Activated T-cell treated with anti-CD3 and anti-CD28 coated beads, Interleukin-2, amount 50 U/mL, for 72 hours (primary cell): ENCODE measurements around the gene TBC1D17. TPM values are rescaled to one million over a fixed set of nuclear protein-coding genes. Genes with fewer than 3 reads are reported as not detected.

Source experiments
- ATAC-seq, 2 donors: fragments of 150-1000 bp; cut with Tn5 transposase; replicated peaks in 1 of 2; 2 replicates each; pipeline ENCODE4 v1.10.0; 2021; ENCODE audit warnings: moderate library complexity in 2 of 2, mild to moderate bottlenecking in 1 of 2
- DNase-seq, 2 donors: peaks; one replicate each; pipeline ENCODE4 v3.0.0; 2021 to 2022; ENCODE audit warnings: mixed read lengths in 1 of 2
- H3K27ac Mint-ChIP-seq: one replicate; pipeline ENCODE4 v1.8.0; 2022; ENCODE audit warnings: mild to moderate bottlenecking, moderate library complexity, mixed read lengths
- H3K27me3 Mint-ChIP-seq: one replicate; pipeline ENCODE4 v1.8.0; 2022; ENCODE audit warnings: low read depth, mixed read lengths
- H3K36me3 Mint-ChIP-seq, 2 donors: one replicate each; pipeline ENCODE4 v1.8.0; 2022; ENCODE audit warnings: mixed read lengths in 2 of 2, mild to moderate bottlenecking in 1 of 2; ENCODE audit not compliant: insufficient read depth in 2 of 2
- H3K4me1 Mint-ChIP-seq: one replicate; pipeline ENCODE4 v1.8.0; 2022; ENCODE audit warnings: low read depth, mixed read lengths
- H3K4me3 Mint-ChIP-seq, 2 donors: one replicate each; pipeline ENCODE4 v1.8.0; 2022; ENCODE audit warnings: mild to moderate bottlenecking in 2 of 2, mixed read lengths in 2 of 2, moderate library complexity in 2 of 2
- H3K9me3 Mint-ChIP-seq, 2 donors: one replicate each; pipeline ENCODE4 v1.8.0; 2022; ENCODE audit warnings: mixed read lengths in 2 of 2
- total RNA-seq, 2 donors: library from RNA; stranded (reverse); gene quantifications; one replicate each; pipeline ENCODE4 v1.2.3, GENCODE V29; 2022

The TBC1D17 gene
- total RNA-seq, 2 donors from 2014 or later, result 47.9 to 53.9 TPM

DNA sequence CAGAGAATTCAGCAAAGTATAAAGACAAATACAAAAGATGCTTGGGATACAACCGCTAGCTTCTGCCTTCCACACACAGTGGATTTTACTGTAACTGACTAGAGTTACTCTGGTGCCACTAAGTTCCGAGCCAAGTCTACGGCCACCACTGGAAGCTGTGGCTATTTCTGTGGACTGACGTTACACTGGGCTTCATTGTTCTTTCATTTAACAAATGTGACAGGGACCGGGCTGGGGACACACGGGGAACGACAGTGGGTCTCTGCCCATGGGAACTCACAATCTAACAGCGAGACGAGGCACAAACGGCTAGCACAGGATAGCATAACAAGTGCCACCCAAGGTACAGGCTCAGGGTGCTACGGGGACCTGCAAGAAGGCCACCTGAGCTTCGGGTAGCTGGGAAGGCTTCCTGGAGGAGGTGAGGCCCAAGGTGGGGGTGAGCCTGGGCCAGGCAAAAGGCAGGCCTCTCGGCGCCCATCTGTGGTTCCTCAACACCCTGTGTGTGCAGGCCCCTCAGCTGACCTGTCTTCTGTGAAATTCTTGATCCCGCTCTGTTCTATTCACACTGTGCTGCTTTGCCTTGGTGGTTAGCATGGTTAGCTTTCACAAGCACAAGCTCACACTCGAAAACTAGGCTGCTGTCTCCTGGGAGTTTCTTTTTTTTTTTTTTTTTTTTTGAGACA is 29.5 kb downstream of the TBC1D17 start:
- no peak for DNase-seq
- Mint-ChIP-seq H3K27ac (peak overlapping the region; percentile 29), H3K4me1 (peaks cover 71% of the 10 kb centered on the region), H3K27me3 (no peaks in the 10 kb centered on the region), H3K36me3 (peaks cover 5 to 24% of the 10 kb centered on the region in 2 donors), H3K9me3 (no peaks in the 10 kb centered on the region), H3K4me3 (no peak overlapping the region)
- ATAC-seq, result no peak

DNA sequence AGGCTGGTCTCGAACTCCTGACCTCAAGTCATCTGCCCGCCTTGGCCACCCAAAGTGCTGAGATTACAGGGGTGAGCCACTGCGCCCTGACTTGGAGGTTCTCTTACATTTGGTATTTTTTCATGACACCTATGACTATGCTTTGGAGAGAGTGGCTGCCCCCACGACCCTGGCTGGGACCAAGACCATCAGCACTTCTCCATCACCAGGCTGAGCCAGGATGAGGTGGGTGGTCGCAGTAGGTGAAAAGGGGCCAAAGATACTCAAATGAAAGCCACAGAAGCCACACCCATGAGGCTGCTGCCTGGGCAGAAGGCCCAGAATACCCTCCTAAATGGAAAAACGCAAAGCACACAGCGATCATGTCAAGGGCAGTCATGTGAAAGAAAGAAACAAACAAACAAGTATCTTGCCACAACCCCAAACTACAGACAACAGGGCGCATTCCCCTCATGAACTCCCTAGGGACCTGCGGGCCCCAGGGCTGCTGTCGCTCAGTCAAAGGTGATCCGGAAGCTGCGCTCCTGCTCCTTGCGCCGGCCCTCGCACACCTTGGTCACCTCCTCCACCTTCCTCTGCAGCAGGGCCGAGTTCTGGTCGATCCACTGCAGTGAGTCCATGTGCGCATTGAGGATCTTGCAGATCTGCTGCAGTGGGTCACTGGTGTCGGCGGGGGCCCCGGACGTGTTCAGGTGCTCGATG is 30.4 kb downstream of the TBC1D17 start:
- no peaks in the 10 kb centered on the region for H3K9me3 Mint-ChIP-seq
- peaks cover 5 to 28% of the 10 kb centered on the region in 2 donors for H3K36me3 Mint-ChIP-seq
- DNase-seq (no peak), ATAC-seq (no peak)
- H3K4me1 Mint-ChIP-seq, result peaks cover 73% of the 10 kb centered on the region
- no peaks in the 10 kb centered on the region for H3K27me3 Mint-ChIP-seq
- no peak overlapping the region for H3K4me3 Mint-ChIP-seq
- H3K27ac Mint-ChIP-seq, result no peak overlapping the region

DNA sequence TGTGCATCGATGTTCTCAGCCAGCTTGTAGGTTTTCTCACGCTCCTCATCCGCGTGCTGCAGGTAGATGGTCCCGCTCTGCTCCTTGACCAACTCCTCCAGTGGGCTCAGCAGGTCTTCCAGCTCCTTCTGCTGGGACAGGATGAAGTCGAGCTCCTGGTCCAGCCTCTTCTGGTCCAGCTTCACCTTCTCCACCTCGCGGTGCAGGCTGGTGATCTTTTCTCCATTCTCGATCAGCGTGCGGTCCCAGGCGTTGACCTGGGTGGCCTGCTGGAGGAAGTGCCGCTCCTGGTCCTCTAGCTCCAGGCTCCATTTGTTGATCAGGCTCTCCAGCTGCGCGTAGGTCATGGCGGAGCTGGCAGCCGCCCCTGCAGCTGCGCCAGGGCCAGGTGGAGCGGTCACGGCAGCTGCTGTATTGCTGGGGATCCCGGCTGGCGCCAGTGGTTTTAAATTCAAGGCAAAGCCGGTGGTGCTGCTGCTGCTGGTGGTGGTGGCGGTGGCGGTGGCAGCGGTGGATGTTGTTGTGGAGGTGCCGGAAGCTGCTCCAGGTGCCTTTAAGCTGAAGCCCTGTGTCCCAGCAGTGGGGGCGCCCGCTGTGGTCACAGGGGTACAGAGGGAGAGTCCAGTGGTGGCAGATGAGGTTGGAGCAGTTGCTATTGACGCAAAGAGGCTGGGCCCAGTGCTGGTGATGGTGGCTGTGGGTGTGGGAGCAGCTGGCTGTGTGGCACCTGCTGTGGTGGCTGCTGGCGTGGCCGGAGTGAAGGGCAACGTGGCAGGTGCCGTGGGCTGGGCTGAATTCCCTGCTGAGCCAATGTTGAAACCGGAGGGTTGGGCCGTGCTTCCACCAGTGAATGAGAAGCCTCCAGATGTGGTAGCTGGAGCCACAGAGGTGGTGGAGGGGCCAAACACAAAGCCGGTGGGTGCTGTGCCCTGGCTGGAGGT is 31.2 kb downstream of the TBC1D17 start:
- H3K4me3 Mint-ChIP-seq, result no peak overlapping the region
- H3K9me3 Mint-ChIP-seq, result no peaks in the 10 kb centered on the region
- no peak for DNase-seq
- peaks cover 8 to 35% of the 10 kb centered on the region in 2 donors for H3K36me3 Mint-ChIP-seq
- H3K4me1 Mint-ChIP-seq, result peaks cover 73% of the 10 kb centered on the region
- peak overlapping the region; percentile 44 for H3K27ac Mint-ChIP-seq
- H3K27me3 Mint-ChIP-seq, result no peaks in the 10 kb centered on the region
- no peak for ATAC-seq

DNA sequence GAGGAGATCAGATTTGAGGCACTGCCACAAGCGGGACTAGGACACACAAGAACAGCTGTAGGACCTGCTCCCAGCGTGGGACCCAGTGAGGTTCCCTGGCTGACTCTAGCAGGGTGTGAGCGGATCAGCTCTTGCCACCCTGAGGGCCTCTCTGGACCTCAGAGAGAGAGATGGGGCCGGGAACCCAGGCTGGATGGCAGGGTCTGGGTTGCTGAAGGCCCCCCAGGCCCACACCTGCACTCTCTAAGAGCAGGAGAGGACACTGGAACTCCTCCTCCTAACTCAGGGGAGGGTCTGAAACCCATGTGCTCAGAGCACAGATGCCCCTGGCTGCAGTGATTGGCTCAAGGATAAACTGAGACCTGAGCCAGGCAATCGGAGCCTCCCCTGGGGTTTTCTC is 32.7 kb downstream of the TBC1D17 start:
- no peaks in the 10 kb centered on the region for H3K9me3 Mint-ChIP-seq
- peaks cover 75% of the 10 kb centered on the region for H3K4me1 Mint-ChIP-seq
- no peaks in the 10 kb centered on the region for H3K27me3 Mint-ChIP-seq
- H3K36me3 Mint-ChIP-seq, result peaks cover 14 to 44% of the 10 kb centered on the region in 2 donors
- no peak for DNase-seq
- H3K27ac Mint-ChIP-seq, result no peak overlapping the region
- no peak overlapping the region for H3K4me3 Mint-ChIP-seq
- ATAC-seq, result no peak

DNA sequence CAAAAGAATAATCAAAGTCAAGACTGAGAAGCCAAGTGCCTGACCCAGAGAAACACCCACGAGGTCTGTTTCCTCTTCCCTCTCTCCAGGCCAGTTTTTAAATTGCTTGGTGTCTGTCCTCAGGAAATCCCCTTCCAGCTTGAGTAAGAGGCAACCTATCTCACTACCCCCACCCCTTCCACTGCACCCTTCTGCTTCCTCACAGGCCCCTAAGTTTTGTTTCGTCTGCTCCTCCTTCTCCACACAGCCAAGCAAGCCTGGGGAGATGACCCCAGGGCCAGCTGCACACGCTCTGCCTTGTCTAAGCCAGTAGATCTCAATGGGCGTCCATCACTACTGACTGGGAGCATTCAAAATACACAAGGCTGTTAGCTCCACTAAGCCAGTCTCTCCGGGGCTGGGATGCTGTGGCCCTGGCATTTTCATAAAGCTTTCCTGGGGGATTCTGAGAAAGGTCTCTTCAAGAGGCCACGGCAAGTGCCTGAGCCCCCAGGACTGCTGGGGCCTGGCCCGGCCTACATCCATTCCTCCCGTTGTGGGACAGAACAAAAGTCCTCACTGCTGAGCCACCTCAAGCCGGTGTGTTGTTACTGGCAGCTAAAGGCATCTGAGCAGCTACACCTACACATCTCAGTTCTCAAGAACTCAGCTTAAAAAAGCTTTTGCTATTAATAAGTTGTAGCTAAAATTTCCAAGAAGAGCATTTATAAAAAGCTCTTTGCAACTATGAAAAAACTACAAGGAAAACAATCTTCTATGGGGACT is 34.1 kb downstream of the TBC1D17 start:
- peaks cover 75% of the 10 kb centered on the region for H3K4me1 Mint-ChIP-seq
- ATAC-seq (peak; percentile 80 to 84), DNase-seq (peak in 1 of 2 donors; percentile 52)
- H3K9me3 Mint-ChIP-seq, result no peaks in the 10 kb centered on the region
- peak overlapping the region; percentile 66 to 70 for H3K4me3 Mint-ChIP-seq
- H3K27ac Mint-ChIP-seq, result peak overlapping the region; percentile 83
- H3K27me3 Mint-ChIP-seq, result no peaks in the 10 kb centered on the region
- peaks cover 17 to 48% of the 10 kb centered on the region in 2 donors for H3K36me3 Mint-ChIP-seq

DNA sequence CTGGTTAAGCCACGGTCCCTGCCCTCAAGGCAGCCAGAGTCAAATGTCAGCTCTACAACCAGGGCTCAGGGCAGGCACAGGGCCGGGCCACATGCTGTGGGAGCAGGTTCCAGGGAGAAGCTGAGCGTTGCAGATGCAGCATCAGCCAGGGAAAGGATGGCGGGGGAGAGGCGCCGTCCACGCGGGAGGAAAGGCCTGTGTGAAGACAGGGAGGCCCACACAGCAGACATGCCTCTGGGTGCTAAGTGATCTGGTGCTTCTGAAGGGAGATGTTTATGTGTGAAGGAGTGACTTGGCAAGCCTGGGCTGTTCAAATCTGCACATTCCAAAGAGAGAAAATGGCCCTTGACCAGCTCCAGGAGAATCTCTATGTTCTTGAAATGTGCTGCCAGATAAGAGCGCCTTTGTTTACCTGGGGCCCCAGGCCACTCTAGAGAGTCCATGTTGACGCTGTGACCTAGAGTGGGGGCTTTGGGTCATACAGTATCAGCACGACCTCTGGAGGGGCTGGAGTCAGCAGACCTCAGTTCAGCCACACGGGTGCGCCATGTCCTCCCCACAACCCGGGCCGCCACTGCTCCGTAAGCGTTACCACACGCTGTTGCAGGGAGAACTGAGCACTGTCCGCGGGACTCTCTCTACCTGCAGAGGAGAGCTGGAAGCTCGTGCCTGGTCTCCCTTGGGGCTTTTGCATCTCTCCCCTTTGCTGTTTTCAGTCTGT is 35.6 kb downstream of the TBC1D17 start:
- peaks cover 64% of the 10 kb centered on the region for H3K4me1 Mint-ChIP-seq
- ATAC-seq (peak in 1 of 2 donors; percentile 17), DNase-seq (no peak)
- peaks cover 18 to 51% of the 10 kb centered on the region in 2 donors for H3K36me3 Mint-ChIP-seq
- peak overlapping the region; percentile 90 for H3K27ac Mint-ChIP-seq
- H3K9me3 Mint-ChIP-seq, result no peaks in the 10 kb centered on the region
- no peaks in the 10 kb centered on the region for H3K27me3 Mint-ChIP-seq
- peak overlapping the region in 1 of 2 donors; percentile 19 for H3K4me3 Mint-ChIP-seq

DNA sequence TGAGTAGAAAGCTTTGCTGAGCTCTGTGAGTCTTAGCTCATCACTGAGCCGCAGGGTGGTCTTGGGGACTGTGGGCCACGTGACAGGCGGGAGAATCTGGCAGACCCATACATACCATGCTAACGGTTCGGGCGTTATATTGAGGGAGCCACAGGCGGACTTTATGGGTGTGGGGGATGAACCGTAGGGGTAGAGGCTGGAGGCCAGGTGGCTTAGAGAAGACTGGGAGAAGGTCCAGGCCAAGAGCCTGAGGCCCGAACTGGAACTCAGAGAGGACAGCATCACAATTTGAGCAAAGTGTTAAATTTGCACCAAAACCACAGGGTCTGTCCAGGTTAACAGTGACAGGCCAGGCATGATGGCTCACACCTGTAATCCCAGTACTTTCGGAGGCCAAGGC is 36.2 kb downstream of the TBC1D17 start:
- ATAC-seq (no peak), DNase-seq (no peak)
- H3K4me3 Mint-ChIP-seq, result no peak overlapping the region
- H3K9me3 Mint-ChIP-seq, result no peaks in the 10 kb centered on the region
- H3K4me1 Mint-ChIP-seq, result peaks cover 58% of the 10 kb centered on the region
- H3K36me3 Mint-ChIP-seq, result peaks cover 18 to 51% of the 10 kb centered on the region in 2 donors
- H3K27me3 Mint-ChIP-seq, result no peaks in the 10 kb centered on the region
- peak overlapping the region; percentile 13 for H3K27ac Mint-ChIP-seq

DNA sequence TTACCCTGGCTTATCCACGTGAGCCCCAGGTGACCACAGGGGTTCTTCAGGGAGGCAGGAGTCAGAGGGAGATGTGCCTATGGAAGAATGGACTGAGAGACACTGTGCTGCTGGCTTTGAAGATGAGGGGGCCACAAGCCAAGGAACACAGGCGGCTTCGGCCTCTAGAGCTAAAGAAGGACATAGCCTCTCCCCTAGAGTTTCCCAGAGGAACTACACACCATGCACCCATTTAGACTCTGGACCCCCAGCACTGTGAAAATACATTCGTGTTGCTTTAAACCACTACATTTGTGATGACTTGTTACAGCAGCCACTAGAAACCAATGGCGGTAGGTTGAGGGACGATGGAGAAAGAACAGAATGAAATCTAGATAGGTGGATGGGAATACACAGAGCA is 37.8 kb downstream of the TBC1D17 start:
- Mint-ChIP-seq H3K36me3 (peaks cover 18 to 57% of the 10 kb centered on the region in 2 donors), H3K9me3 (no peaks in the 10 kb centered on the region), H3K4me1 (peaks cover 69% of the 10 kb centered on the region), H3K4me3 (no peak overlapping the region), H3K27me3 (no peaks in the 10 kb centered on the region), H3K27ac (peak overlapping the region; percentile 58)
- DNase-seq (no peak), ATAC-seq (no peak)

DNA sequence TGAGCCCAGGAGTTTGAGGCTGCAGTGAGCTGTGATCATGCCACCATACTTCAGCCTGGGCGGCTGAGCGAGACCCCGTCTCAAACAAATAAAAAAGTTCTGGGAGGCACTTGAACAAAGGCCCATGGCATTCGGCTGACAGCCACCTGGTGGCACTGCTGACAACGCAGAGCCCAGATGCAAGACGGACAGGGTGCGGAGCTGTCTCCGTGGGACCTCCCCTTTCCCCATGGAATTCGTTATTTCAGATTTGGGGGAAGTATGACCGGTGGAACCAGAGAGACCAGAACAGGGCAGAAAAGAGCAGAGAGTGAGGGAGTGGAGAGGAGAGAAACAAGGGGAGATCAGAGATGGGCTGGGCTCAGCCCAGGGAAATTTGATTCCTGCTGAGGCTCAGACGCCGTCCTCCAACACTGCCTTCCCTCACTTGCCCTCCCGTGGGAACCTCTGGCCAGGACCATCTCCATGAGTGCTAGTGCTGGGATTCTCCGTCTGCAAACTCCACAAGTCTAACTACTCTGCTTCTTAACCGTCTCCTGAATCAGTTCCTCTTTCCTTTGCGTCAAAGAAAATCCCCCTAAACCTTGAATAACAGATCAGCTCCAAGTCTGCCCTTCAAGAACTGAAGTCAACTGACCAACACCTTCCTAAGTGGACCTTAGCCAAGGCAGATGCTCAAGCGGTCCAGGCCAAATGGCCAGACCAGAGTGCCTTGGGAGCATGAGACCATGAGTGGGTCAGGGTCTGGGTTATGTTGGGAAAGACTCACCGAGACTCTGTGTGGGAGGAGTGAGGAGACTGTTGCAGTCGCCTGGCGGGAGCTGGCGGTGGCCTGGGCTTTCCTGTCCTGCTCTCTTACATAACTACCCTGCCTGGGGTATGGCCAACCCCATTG is 39.6 kb downstream of the TBC1D17 start:
- no peak for DNase-seq
- Mint-ChIP-seq H3K27me3 (no peaks in the 10 kb centered on the region), H3K36me3 (peaks cover 22 to 62% of the 10 kb centered on the region in 2 donors), H3K4me1 (peaks cover 69% of the 10 kb centered on the region), H3K9me3 (no peaks in the 10 kb centered on the region), H3K27ac (no peak overlapping the region), H3K4me3 (no peak overlapping the region)
- ATAC-seq, result no peak

DNA sequence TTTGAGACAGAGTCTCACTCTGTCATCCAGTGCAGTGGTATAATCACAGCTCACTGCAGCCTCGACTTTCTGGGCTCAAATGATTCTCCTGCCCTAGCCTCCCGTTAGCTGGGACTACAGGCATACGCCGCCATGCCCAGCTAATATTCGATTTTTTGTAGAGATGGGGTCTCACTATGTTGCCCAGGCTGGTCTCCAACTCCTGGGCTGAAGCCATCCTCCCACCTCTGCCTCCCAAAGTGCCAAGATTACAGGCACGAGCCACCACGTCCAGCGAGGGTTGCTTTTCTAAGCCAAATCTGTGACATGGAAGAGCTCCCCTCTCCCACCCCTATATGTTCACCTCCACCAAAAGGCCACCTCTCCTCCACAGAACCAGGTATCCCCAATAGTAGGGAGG is 40.6 kb downstream of the TBC1D17 start:
- peaks cover 68% of the 10 kb centered on the region for H3K4me1 Mint-ChIP-seq
- H3K36me3 Mint-ChIP-seq, result peaks cover 22 to 57% of the 10 kb centered on the region in 2 donors

DNA sequence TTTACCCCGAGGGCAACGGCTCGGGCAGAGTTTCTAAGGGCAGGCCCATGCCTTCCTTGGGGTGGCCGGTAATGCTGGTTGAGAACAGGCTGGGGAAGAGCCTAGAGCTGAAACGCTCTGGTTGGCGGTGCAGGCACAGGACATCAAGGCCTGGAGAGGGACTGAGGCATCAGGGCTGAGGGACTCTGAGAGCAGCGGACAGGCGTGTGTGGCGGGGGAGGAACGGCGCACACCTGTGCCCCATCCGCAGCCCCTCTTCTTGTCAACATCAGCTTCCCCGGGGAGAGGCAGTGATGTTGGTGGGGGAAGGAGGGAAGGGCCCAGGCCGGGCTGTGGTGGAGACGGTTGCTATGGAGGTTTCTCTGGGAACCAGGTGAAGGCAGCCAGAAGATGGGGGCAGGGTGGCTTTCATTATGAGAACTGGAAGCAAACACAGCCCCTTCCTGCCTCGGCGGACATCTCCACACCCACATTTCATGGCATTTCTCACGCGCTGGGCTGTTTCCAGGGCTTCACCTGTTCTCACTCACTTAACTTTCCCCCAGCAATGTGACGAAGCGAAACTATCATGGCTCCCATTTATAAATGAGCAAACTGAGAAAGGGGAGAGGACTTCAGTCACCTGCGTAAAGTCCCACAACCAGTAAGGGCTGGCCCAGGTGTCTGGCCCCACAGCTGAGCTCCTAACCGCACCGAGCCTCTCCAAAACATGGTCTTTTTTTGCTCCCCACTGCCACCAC is 43.3 kb downstream of the TBC1D17 start:
- no peak for ATAC-seq
- Mint-ChIP-seq H3K4me3 (peak overlapping the region; percentile 31 to 42), H3K27me3 (no peaks in the 10 kb centered on the region), H3K9me3 (no peaks in the 10 kb centered on the region), H3K36me3 (peaks cover 18 to 47% of the 10 kb centered on the region in 2 donors), H3K4me1 (peaks cover 66% of the 10 kb centered on the region), H3K27ac (peak overlapping the region; percentile 82)
- DNase-seq, result no peak

More for the DNA sequence above, 40.6 kb downstream of the TBC1D17 start:
- Mint-ChIP-seq H3K27ac (peak overlapping the region; percentile 69), H3K4me3 (no peak overlapping the region), H3K9me3 (no peaks in the 10 kb centered on the region), H3K27me3 (no peaks in the 10 kb centered on the region)
- DNase-seq, result no peak
- ATAC-seq, result no peak
